ENCODE results near the gene RPL11. TPM values are rescaled to one million over a fixed set of nuclear protein-coding genes. Genes with fewer than 3 reads are reported as not detected.
A peak's percentile ranks its signal among the peaks of the same experiment; 100 is the strongest.

The RPL11 gene
- polyA plus RNA-seq (1,052 and 1,136 TPM in 2 replicates), polyA minus RNA-seq (364 and 436 TPM in 2 replicates)

GRCh38 chr1:23691499-23692307, at the start of gene RPL11:
Gene RPL11 (plus strand): TSS chr1:23691806. CDS start chr1:23691824, 18 bp downstream.
- Histone ChIP-seq H3K27ac (ENCODE audit: low read length) (peak within 1 kb of the TSS; percentile 87), H3K4me2 (ENCODE audit: low read length) (peak within 1 kb of the TSS; percentile 81), H3K79me2 (replicated peaks; ENCODE audit: insufficient read depth, low read length) (peaks cover 26% of the 10 kb centered on the region), H3K9ac (ENCODE audit: low read length) (peak within 1 kb of the TSS; percentile 91), H2AFZ (ENCODE audit: low read depth, low read length) (peak within 1 kb of the TSS; percentile 70), H4K20me1 (ENCODE audit: insufficient read depth) (no peaks in the 10 kb centered on the region), H3K27me3 (ENCODE audit: insufficient read depth, low read depth, low read length) (no peaks in the 10 kb centered on the region), H3K4me3 (ENCODE audit: low read length) (peak within 1 kb of the TSS; percentile 77), H3K9me2 (ENCODE audit: insufficient read depth, low read length) (no peaks in the 10 kb centered on the region), H3K9me3 (ENCODE audit: low read length) (no peaks in the 10 kb centered on the region), H3K36me3 (ENCODE audit: insufficient read depth, low read length) (peaks cover 4% of the 10 kb centered on the region), H3F3A (ENCODE audit: insufficient read depth, low read length, poor library complexity, severe bottlenecking) (no peaks in the 10 kb centered on the region)
- peak; percentile 29 for TF ChIP-seq RAD21 (conservative IDR thresholded peaks at IDR 0.05)
- peak; percentile 99 for TF ChIP-seq TAF1 (IDR thresholded peaks at IDR 0.05; ENCODE audit: low read depth)
- no peak for TF ChIP-seq EZH2 (IDR thresholded peaks at IDR 0.05; ENCODE audit: borderline replicate concordance, insufficient read depth, low read length, poor library complexity, severe bottlenecking)
- TF ChIP-seq, protein P1, sequence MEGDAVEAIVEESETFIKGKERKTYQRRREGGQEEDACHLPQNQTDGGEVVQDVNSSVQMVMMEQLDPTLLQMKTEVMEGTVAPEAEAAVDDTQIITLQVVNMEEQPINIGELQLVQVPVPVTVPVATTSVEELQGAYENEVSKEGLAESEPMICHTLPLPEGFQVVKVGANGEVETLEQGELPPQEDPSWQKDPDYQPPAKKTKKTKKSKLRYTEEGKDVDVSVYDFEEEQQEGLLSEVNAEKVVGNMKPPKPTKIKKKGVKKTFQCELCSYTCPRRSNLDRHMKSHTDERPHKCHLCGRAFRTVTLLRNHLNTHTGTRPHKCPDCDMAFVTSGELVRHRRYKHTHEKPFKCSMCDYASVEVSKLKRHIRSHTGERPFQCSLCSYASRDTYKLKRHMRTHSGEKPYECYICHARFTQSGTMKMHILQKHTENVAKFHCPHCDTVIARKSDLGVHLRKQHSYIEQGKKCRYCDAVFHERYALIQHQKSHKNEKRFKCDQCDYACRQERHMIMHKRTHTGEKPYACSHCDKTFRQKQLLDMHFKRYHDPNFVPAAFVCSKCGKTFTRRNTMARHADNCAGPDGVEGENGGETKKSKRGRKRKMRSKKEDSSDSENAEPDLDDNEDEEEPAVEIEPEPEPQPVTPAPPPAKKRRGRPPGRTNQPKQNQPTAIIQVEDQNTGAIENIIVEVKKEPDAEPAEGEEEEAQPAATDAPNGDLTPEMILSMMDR (IDR thresholded peaks at IDR 0.05; ENCODE audit: poor library complexity, severe bottlenecking): peak; percentile 85
- peak; percentile 85 for TF ChIP-seq MXI1 (conservative IDR thresholded peaks at IDR 0.05; ENCODE audit: poor library complexity, severe bottlenecking)
- peak; percentile 99 for TF ChIP-seq REST (IDR thresholded peaks at IDR 0.05; ENCODE audit: borderline replicate concordance)
- peak; percentile 33 for TF ChIP-seq SMC3 (conservative IDR thresholded peaks at IDR 0.05; ENCODE audit: poor library complexity)
- peak; percentile 98 for TF ChIP-seq POLR2AphosphoS5 (IDR thresholded peaks at IDR 0.05)
- peak; percentile 68 for TF ChIP-seq EP300 (conservative IDR thresholded peaks at IDR 0.05; ENCODE audit: poor library complexity, severe bottlenecking)

DNA sequence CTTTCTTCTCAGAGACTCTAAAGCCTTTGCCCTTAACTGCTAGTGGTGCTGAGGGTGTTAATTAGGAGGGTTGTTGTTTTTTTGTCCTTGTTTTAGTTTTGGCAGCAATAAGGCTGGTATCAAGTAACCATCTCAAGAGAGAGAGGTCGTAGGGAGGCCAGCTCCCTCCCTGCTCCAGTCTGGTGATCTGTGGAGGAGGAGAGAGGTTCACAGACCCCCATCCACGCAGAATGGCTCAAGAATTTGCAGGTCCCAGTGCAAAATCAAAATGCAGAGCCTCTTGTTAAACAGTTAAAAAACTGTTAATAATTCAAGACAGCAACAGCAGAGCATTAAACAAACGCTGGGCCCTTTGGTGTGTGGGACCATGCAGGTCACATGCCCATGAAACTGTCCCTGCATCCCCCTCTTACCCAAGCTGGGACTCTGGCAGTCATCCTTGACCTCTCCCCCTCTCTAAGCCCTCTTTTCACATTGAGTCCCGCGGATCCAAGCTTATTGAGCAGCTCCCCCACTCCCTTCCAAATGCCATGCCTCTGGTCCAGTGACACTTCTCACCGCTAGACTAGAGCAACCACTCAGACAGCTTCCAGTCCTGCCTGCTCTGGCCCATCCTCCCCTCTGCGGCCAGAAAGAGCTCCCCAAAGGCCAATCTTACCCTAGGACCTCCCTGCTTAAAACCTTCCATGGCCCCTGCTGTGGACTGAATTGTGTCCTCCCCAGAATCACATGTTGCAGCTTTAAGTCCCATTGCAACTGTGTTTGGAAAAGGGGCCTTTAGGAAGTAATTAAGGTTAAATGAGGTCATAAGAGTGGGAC, 47.7 kb upstream of the RPL11 start:
- Histone ChIP-seq H3K4me3 (ENCODE audit: low read length) (no peak overlapping the region), H3K9me3 (ENCODE audit: low read length) (no peaks in the 10 kb centered on the region), H3F3A (ENCODE audit: insufficient read depth, low read length, poor library complexity, severe bottlenecking) (no peaks in the 10 kb centered on the region), H3K27ac (ENCODE audit: low read length) (no peak overlapping the region), H3K4me2 (ENCODE audit: low read length) (no peak overlapping the region), H3K9me2 (ENCODE audit: insufficient read depth, low read length) (no peaks in the 10 kb centered on the region), H2AFZ (ENCODE audit: low read depth, low read length) (no peak overlapping the region), H3K36me3 (ENCODE audit: insufficient read depth, low read length) (no peaks in the 10 kb centered on the region), H3K27me3 (ENCODE audit: insufficient read depth, low read depth, low read length) (no peaks in the 10 kb centered on the region), H4K20me1 (ENCODE audit: insufficient read depth) (no peaks in the 10 kb centered on the region), H3K9ac (ENCODE audit: low read length) (no peak overlapping the region), H3K79me2 (replicated peaks; ENCODE audit: insufficient read depth, low read length) (no peaks in the 10 kb centered on the region)
- no peak for TF ChIP-seq POLR2AphosphoS5 (IDR thresholded peaks at IDR 0.05)
- TF ChIP-seq REST (IDR thresholded peaks at IDR 0.05; ENCODE audit: borderline replicate concordance): no peak
- no peak for TF ChIP-seq MXI1 (conservative IDR thresholded peaks at IDR 0.05; ENCODE audit: poor library complexity, severe bottlenecking)
- no peak for TF ChIP-seq RAD21 (conservative IDR thresholded peaks at IDR 0.05)
- TF ChIP-seq TAF1 (IDR thresholded peaks at IDR 0.05; ENCODE audit: low read depth): no peak
- TF ChIP-seq EP300 (conservative IDR thresholded peaks at IDR 0.05; ENCODE audit: poor library complexity, severe bottlenecking): no peak
- no peak for TF ChIP-seq SMC3 (conservative IDR thresholded peaks at IDR 0.05; ENCODE audit: poor library complexity)
- TF ChIP-seq, protein P1 (IDR thresholded peaks at IDR 0.05; ENCODE audit: poor library complexity, severe bottlenecking): no peak
- TF ChIP-seq EZH2 (IDR thresholded peaks at IDR 0.05; ENCODE audit: borderline replicate concordance, insufficient read depth, low read length, poor library complexity, severe bottlenecking): no peak
